Measurements from ENCODE around the gene CFAP251.
"Not testable (repeated sequence)": the region's sequence is repeated elsewhere in the genome, so short reads cannot be mapped to it uniquely, and the experiment has no call there.

DNA sequence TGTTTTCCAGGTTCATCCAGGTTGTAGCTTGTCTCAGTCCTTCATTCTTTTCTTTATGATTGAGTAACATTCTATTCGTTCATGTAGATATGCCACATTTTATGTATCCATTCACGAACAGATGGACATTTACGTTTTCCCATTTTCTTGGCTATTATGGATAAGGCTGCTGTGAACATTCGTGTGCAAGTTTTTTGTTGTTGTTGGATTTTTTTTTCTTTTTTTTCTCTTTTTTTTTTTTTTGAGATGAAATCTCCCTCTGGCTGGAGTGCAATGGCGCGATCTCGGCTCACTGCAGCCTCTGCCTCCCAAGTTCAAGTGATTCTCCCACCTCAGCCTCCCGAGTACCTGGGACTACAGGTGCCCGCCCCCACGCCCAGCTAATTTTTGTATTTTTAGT, 70.1 kb downstream of the CFAP251 start:
- TF ChIP-seq POLR2A (IDR thresholded peaks at IDR 0.05), result not testable (repeated sequence)
- TF ChIP-seq, protein P1, sequence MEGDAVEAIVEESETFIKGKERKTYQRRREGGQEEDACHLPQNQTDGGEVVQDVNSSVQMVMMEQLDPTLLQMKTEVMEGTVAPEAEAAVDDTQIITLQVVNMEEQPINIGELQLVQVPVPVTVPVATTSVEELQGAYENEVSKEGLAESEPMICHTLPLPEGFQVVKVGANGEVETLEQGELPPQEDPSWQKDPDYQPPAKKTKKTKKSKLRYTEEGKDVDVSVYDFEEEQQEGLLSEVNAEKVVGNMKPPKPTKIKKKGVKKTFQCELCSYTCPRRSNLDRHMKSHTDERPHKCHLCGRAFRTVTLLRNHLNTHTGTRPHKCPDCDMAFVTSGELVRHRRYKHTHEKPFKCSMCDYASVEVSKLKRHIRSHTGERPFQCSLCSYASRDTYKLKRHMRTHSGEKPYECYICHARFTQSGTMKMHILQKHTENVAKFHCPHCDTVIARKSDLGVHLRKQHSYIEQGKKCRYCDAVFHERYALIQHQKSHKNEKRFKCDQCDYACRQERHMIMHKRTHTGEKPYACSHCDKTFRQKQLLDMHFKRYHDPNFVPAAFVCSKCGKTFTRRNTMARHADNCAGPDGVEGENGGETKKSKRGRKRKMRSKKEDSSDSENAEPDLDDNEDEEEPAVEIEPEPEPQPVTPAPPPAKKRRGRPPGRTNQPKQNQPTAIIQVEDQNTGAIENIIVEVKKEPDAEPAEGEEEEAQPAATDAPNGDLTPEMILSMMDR (IDR thresholded peaks at IDR 0.05 in 4 of 5, conservative IDR thresholded peaks at IDR 0.05 in 1 of 5), result not testable (repeated sequence)

All from gastrocnemius medialis (tissue), 4 donors.